ENCODE measurements around the gene KIAA1755.
A peak's percentile ranks its signal among the peaks of the same experiment; 100 is the strongest.

KIAA1755 gene

GRCh38 chr20:38305541-38305940 is 45.0 kb upstream of the KIAA1755 start:
- no peak overlapping the region for H3K27ac Mint-ChIP-seq
- H3K27me3 Mint-ChIP-seq (ENCODE audit: low read depth), result peaks cover 12% of the 10 kb centered on the region
- TF ChIP-seq CTCF (IDR thresholded peaks at IDR 0.05; ENCODE audit: unreplicated experiment in 3 of 3), result no peak
- H3K36me3 Mint-ChIP-seq (ENCODE audit: low read depth), result no peaks in the 10 kb centered on the region
- no peaks in the 10 kb centered on the region for H3K9me3 Mint-ChIP-seq
- no peak overlapping the region for H3K4me3 Mint-ChIP-seq
- peaks cover 41% of the 10 kb centered on the region for H3K4me1 Mint-ChIP-seq

GRCh38 chr20:38304845-38305447 is 44.4 kb upstream of the KIAA1755 start:
- Mint-ChIP-seq H3K36me3 (ENCODE audit: low read depth) (no peaks in the 10 kb centered on the region), H3K9me3 (no peaks in the 10 kb centered on the region)

GRCh38 chr20:38303908-38304379 is 43.4 kb upstream of the KIAA1755 start, which contains the start of gene BPI:
BPI (plus strand) TSS chr20:38304156; CDS start chr20:38304224, 68 bp downstream.
- no peaks in the 10 kb centered on the region for H3K36me3 Mint-ChIP-seq (ENCODE audit: low read depth)
- no peaks in the 10 kb centered on the region for H3K9me3 Mint-ChIP-seq
- peaks cover 45% of the 10 kb centered on the region for H3K4me1 Mint-ChIP-seq
- peaks cover 3% of the 10 kb centered on the region for H3K27me3 Mint-ChIP-seq (ENCODE audit: low read depth)
- peak within 1 kb of the TSS; percentile 45 to 96 (median 86) for H3K27ac Mint-ChIP-seq
- TF ChIP-seq CTCF (IDR thresholded peaks at IDR 0.05; ENCODE audit: unreplicated experiment in 3 of 3), result no peak
- peak within 1 kb of the TSS in 2 of 3 experiments; percentile 1 to 15 for H3K4me3 Mint-ChIP-seq

More at GRCh38 chr20:38304845-38305447, 44.4 kb upstream of the KIAA1755 start:
- H3K27me3 Mint-ChIP-seq (ENCODE audit: low read depth), result peaks cover 7% of the 10 kb centered on the region
- H3K4me1 Mint-ChIP-seq, result peaks cover 42% of the 10 kb centered on the region
- peak overlapping the region in 2 of 3 experiments; percentile 43 to 96 for H3K27ac Mint-ChIP-seq
- peak in 1 of 3 experiments; percentile 12 for TF ChIP-seq CTCF (IDR thresholded peaks at IDR 0.05; ENCODE audit: unreplicated experiment in 3 of 3)
- H3K4me3 Mint-ChIP-seq, result no peak overlapping the region

GRCh38 chr20:38302786-38303185 is 42.3 kb upstream of the KIAA1755 start:
- H3K27ac Mint-ChIP-seq, result peak overlapping the region; percentile 45 to 96 (median 86)
- TF ChIP-seq CTCF (IDR thresholded peaks at IDR 0.05; ENCODE audit: unreplicated experiment in 3 of 3), result no peak
- peaks cover 52% of the 10 kb centered on the region for H3K4me1 Mint-ChIP-seq
- no peaks in the 10 kb centered on the region for H3K9me3 Mint-ChIP-seq
- H3K27me3 Mint-ChIP-seq (ENCODE audit: low read depth), result peaks cover 3% of the 10 kb centered on the region
- H3K4me3 Mint-ChIP-seq, result peak overlapping the region in 2 of 3 experiments; percentile 1 to 15
- H3K36me3 Mint-ChIP-seq (ENCODE audit: low read depth), result no peaks in the 10 kb centered on the region

- Mint-ChIP-seq H3K9me3 (no peaks in the 10 kb centered on the region), H3K4me3 (no peak overlapping the region), H3K36me3 (ENCODE audit: low read depth) (no peaks in the 10 kb centered on the region), H3K27ac (peak overlapping the region in 2 of 3 experiments; percentile 98 to 100), H3K4me1 (peaks cover 54% of the 10 kb centered on the region), H3K27me3 (ENCODE audit: low read depth) (no peaks in the 10 kb centered on the region)
- no peak for TF ChIP-seq CTCF (IDR thresholded peaks at IDR 0.05; ENCODE audit: unreplicated experiment in 3 of 3)
Measured at GRCh38 chr20:38301309-38301708, 40.8 kb upstream of the KIAA1755 start.

GRCh38 chr20:38300438-38300837 is 39.9 kb upstream of the KIAA1755 start:
- H3K27ac Mint-ChIP-seq, result peak overlapping the region; percentile 74 to 100 (median 98)
- peaks cover 54% of the 10 kb centered on the region for H3K4me1 Mint-ChIP-seq
- TF ChIP-seq CTCF (IDR thresholded peaks at IDR 0.05; ENCODE audit: unreplicated experiment in 3 of 3), result no peak
- H3K36me3 Mint-ChIP-seq (ENCODE audit: low read depth), result no peaks in the 10 kb centered on the region
- no peak overlapping the region for H3K4me3 Mint-ChIP-seq
- H3K9me3 Mint-ChIP-seq, result no peaks in the 10 kb centered on the region
- no peaks in the 10 kb centered on the region for H3K27me3 Mint-ChIP-seq (ENCODE audit: low read depth)
